Left ventricle myocardium inferior (tissue), 1 donor: ENCODE measurements around the gene LCN15. TPM values are rescaled to one million over a fixed set of nuclear protein-coding genes. Genes with fewer than 3 reads are reported as not detected.
A peak's percentile ranks its signal among the peaks of the same experiment; 100 is the strongest.

ENCODE experiments used
- DNase-seq: peaks from one replicate; pipeline ENCODE4 v3.0.0-alpha.2; 2020
- H3K27ac ChIP-seq: fragments of 200-600 bp; replicated peaks from 2 replicates; pipeline ENCODE4 v1.8.0; 2021
- H3K27me3 ChIP-seq: fragments of 200-600 bp; 2 replicates; pipeline ENCODE4 v1.8.0; 2021; ENCODE audit warnings: low read depth
- H3K36me3 ChIP-seq: fragments of 200-600 bp; 2 replicates; pipeline ENCODE4 v1.8.0; 2021
- H3K4me1 ChIP-seq: fragments of 200-600 bp; 2 replicates; pipeline ENCODE4 v1.8.0; 2021
- H3K4me3 ChIP-seq: fragments of 200-600 bp; 2 replicates; pipeline ENCODE4 v1.8.0; 2021; ENCODE audit warnings: mild to moderate bottlenecking, moderate library complexity
- H3K9me3 ChIP-seq: fragments of 200-600 bp; replicated peaks from 2 replicates; pipeline ENCODE4 v1.8.0; 2021
- CTCF ChIP-seq: fragments of 200-600 bp; IDR thresholded peaks from 2 replicates; pipeline ENCODE4 v1.8.0; 2021; ENCODE audit warnings: antibody characterized with exemption, mild to moderate bottlenecking, borderline replicate concordance
- intact Hi-C: fragments of 100-400 bp; cut with micrococcal nuclease; formaldehyde crosslinking; loops from one replicate; pipeline ENCODE4 v1.11.0; 2022
- microRNA-seq: library from miRNA; unstranded; fragments of <30 nt; microRNA quantifications from one replicate; pipeline ENCODE4 v1.2.0, GENCODE V29; 2020
- total RNA-seq: library from RNA; stranded (reverse); fragmentation: NEBNext Ultra II Directional; extraction: Animal tissue kit (Norgen Biotek cat#: 25700); gene quantifications from one replicate; pipeline ENCODE4 v1.2.1, GENCODE V29; 2021
- donor health status: DM: no; HTN: yes; CAD: no; lungs with severe emphysema.

Gene LCN15
- total RNA-seq, 1 donor from 2014 or later: 0.41 TPM

- peak overlapping the region; percentile 6 for H3K27ac ChIP-seq
- intact Hi-C loops: no loop called here
- DNase-seq: no peak
- H3K4me3 ChIP-seq: no peak overlapping the region
- H3K4me1 ChIP-seq: peaks cover 40% of the 10 kb centered on the region
- H3K9me3 ChIP-seq: no peaks in the 10 kb centered on the region
- no peaks in the 10 kb centered on the region for H3K36me3 ChIP-seq
- no peak for TF ChIP-seq CTCF
- no peaks in the 10 kb centered on the region for H3K27me3 ChIP-seq
Observed at GRCh38 chr9:136710543-136710942, 53.8 kb downstream of the LCN15 start.

Small RNA genes lying within 50 kb of the gene (microRNA-seq; reads per million reads assigned to microRNA genes)
- gene MIR6722: not detected

Other genes starting within 250 kb of the LCN15 start
- gene NOTCH1, start 218.5 kb downstream of the LCN15 start, total RNA-seq: 17.6 TPM
- 81.5 TPM for gene EGFL7, start 101.6 kb downstream of the LCN15 start, total RNA-seq
- 48.8 TPM for gene AGPAT2, start 77.1 kb downstream of the LCN15 start, total RNA-seq
- gene DIPK1B, start 51.9 kb downstream of the LCN15 start, total RNA-seq: 21.4 TPM
- gene LCN10, start 21.6 kb downstream of the LCN15 start, total RNA-seq: 9.6 TPM
- gene LCN6, start 16.0 kb downstream of the LCN15 start, total RNA-seq: 14.6 TPM
- gene LCN8, start 6.3 kb downstream of the LCN15 start, total RNA-seq: not detected
- 71.4 TPM for gene TMEM141, start 26.8 kb upstream of the LCN15 start, total RNA-seq
- 2.1 TPM for gene CCDC183, start 31.8 kb upstream of the LCN15 start, total RNA-seq
- gene RABL6, start 43.4 kb upstream of the LCN15 start, total RNA-seq: 64.1 TPM
- gene AJM1, start 78.0 kb upstream of the LCN15 start, total RNA-seq: 7.7 TPM
- 349 TPM for gene PHPT1, start 84.9 kb upstream of the LCN15 start, total RNA-seq
- gene MAMDC4, start 87.8 kb upstream of the LCN15 start, total RNA-seq: 13.4 TPM
- gene EDF1, start 101.8 kb upstream of the LCN15 start, total RNA-seq: 318 TPM
- gene TRAF2, start 122.0 kb upstream of the LCN15 start, total RNA-seq: 10.0 TPM
- gene FBXW5, start 180.2 kb upstream of the LCN15 start, total RNA-seq: 157 TPM
- gene C8G, start 180.7 kb upstream of the LCN15 start, total RNA-seq: 3.6 TPM
- gene LCN12, start 187.8 kb upstream of the LCN15 start, total RNA-seq: 7.8 TPM
- gene PTGDS, start 213.0 kb upstream of the LCN15 start, total RNA-seq: 3,579 TPM
- 11.7 TPM for gene LCNL1, start 218.5 kb upstream of the LCN15 start, total RNA-seq
- gene PAXX, start 227.9 kb upstream of the LCN15 start, total RNA-seq: 19.8 TPM
- gene CLIC3, start 232.1 kb upstream of the LCN15 start, total RNA-seq: 1.6 TPM